RWPE2 (cell line): ENCODE results near the gene LCN10.
"Not testable (repeated sequence)": the region's sequence is repeated elsewhere in the genome, so short reads cannot be mapped to it uniquely, and the experiment has no call there.

Experiments
- ATAC-seq: fragments of 200-7000 bp; cut with Tn5 transposase; 3 replicates; pipeline ENCODE4 v1.9.1; 2021; ENCODE audit warnings: low read depth
- DNase-seq: peaks from one replicate; pipeline ENCODE4 v3.0.0-alpha.2; 2020; ENCODE audit warnings: low spot score
- H3K27ac ChIP-seq: fragments of 450-650 bp; 2 replicates; pipeline ENCODE4 v1.5.1; 2017; ENCODE audit warnings: mild to moderate bottlenecking; ENCODE audit not compliant: poor library complexity, severe bottlenecking
- H3K27me3 ChIP-seq: fragments of 250-450 bp; sonication (Bioruptor Pico); 2 replicates; pipeline ENCODE4 v1.5.1; 2021; ENCODE audit warnings: mild to moderate bottlenecking, moderate library complexity; ENCODE audit not compliant: insufficient read depth, poor library complexity, severe bottlenecking
- H3K36me3 ChIP-seq: fragments of 250-450 bp; sonication (Bioruptor Pico); 2 replicates; pipeline ENCODE4 v1.5.1; 2020; ENCODE audit warnings: low read depth, mild to moderate bottlenecking, moderate library complexity
- H3K4me1 ChIP-seq: fragments of 250-450 bp; sonication (Bioruptor Pico); 2 replicates; pipeline ENCODE4 v1.5.1; 2021; ENCODE audit warnings: mild to moderate bottlenecking, moderate library complexity; ENCODE audit not compliant: insufficient read depth, poor library complexity, severe bottlenecking
- H3K4me3 ChIP-seq: fragments of 250-450 bp; sonication (Bioruptor Pico); 2 replicates; pipeline ENCODE4 v1.5.1; 2021; ENCODE audit warnings: mild to moderate bottlenecking, moderate library complexity; ENCODE audit not compliant: severe bottlenecking
- H3K9me3 ChIP-seq: fragments of 250-450 bp; sonication (Bioruptor Pico); 2 replicates; pipeline ENCODE4 v1.5.1; 2021; ENCODE audit warnings: mild to moderate bottlenecking, moderate library complexity; ENCODE audit not compliant: severe bottlenecking
- TF ChIP-seq, protein P1 (sequence below): fragments of 450-650 bp; IDR thresholded peaks from one replicate; pipeline ENCODE4 v1.5.1; 2017; ENCODE audit warnings: mild to moderate bottlenecking, moderate library complexity; ENCODE audit not compliant: poor library complexity, severe bottlenecking

LCN10 gene

GRCh38 chr9:136742591-136743391 is at the start of gene LCN10:
LCN10 (minus strand) TSS chr9:136742940; CDS start chr9:136742903, 37 bp downstream.
- Histone ChIP-seq H3K4me1 (no peaks in the 10 kb centered on the region), H3K27ac (no peak within 1 kb of the TSS), H3K4me3 (no peak within 1 kb of the TSS), H3K9me3 (no peaks in the 10 kb centered on the region), H3K36me3 (no peaks in the 10 kb centered on the region), H3K27me3 (peaks cover 55% of the 10 kb centered on the region)
- DNase-seq (no peak), ATAC-seq (peak; percentile 44; the same call in 2 of the 3 replicates)
- TF ChIP-seq, protein P1, sequence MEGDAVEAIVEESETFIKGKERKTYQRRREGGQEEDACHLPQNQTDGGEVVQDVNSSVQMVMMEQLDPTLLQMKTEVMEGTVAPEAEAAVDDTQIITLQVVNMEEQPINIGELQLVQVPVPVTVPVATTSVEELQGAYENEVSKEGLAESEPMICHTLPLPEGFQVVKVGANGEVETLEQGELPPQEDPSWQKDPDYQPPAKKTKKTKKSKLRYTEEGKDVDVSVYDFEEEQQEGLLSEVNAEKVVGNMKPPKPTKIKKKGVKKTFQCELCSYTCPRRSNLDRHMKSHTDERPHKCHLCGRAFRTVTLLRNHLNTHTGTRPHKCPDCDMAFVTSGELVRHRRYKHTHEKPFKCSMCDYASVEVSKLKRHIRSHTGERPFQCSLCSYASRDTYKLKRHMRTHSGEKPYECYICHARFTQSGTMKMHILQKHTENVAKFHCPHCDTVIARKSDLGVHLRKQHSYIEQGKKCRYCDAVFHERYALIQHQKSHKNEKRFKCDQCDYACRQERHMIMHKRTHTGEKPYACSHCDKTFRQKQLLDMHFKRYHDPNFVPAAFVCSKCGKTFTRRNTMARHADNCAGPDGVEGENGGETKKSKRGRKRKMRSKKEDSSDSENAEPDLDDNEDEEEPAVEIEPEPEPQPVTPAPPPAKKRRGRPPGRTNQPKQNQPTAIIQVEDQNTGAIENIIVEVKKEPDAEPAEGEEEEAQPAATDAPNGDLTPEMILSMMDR, result peak; percentile 21

DNA sequence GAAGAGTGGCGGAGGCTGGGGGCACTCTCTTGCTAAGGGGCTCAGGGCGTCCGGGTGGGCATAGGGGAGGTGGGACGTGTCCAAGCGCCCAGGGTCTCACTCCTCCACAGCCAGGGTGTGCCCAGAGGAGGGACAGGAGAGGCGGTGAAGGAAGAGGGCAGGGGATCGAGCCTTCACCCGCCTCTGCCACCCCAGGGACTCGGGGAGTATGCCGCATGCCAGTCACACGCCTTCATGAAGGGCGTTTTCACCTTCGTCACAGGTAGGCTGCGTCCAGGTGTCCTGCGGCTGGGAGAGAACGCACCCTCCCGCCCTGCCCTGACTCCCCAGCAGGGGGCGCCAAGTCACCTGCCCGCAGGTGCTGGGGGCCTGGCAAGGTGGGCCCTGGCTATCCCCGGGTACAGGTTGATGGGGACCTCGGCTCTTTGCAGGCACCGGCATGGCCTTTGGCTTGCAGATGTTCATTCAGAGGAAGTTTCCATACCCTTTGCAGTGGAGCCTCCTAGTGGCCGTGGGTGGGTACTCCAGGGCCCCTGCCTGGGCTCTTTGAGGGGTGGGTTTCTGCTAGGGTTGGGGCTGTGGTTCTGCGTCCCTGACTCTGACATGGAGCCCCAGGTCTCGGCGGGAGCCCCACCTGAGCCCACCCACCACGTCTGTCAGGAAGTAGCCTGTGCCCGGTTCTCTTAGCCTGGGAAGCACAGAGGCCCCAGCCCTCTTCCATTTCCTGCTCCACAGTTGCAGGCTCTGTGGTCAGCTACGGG is 49.0 kb upstream of the LCN10 start:
- TF ChIP-seq, protein P1, result peak; percentile 98
- no peak for DNase-seq
- peak overlapping the region; percentile 61 for H3K4me3 ChIP-seq
- peak; percentile 63 for ATAC-seq
- peaks cover 14% of the 10 kb centered on the region for H3K36me3 ChIP-seq
- H3K27ac ChIP-seq, result peak overlapping the region; percentile 51
- H3K4me1 ChIP-seq, result peaks cover 9% of the 10 kb centered on the region
- no peaks in the 10 kb centered on the region for H3K9me3 ChIP-seq
- peaks cover 7% of the 10 kb centered on the region for H3K27me3 ChIP-seq

- H3K4me1 ChIP-seq, result peaks cover 9% of the 10 kb centered on the region
- no peaks in the 10 kb centered on the region for H3K27me3 ChIP-seq
- H3K9me3 ChIP-seq, result no peaks in the 10 kb centered on the region
- DNase-seq (peak; percentile 100), ATAC-seq (peak; percentile 84)
- peak within 1 kb of the TSS; percentile 51 for H3K27ac ChIP-seq
- TF ChIP-seq, protein P1, result no peak
- H3K4me3 ChIP-seq, result peak within 1 kb of the TSS; percentile 61
- peaks cover 14% of the 10 kb centered on the region for H3K36me3 ChIP-seq
These were observed 48.1 kb upstream of the LCN10 start, which contains the start of gene TMEM141 for GRCh38 chr9:136790640-136791515. TMEM141 (plus strand) TSS chr9:136791344; CDS start chr9:136791371, 27 bp downstream.

GRCh38 chr9:136789523-136789937 is 46.8 kb upstream of the LCN10 start:
- H3K4me3 ChIP-seq, result no peak overlapping the region
- ATAC-seq, result no peak
- no peaks in the 10 kb centered on the region for H3K27me3 ChIP-seq
- TF ChIP-seq, protein P1, result no peak
- H3K36me3 ChIP-seq, result peaks cover 14% of the 10 kb centered on the region
- H3K9me3 ChIP-seq, result no peaks in the 10 kb centered on the region
- DNase-seq, result no peak
- no peak overlapping the region for H3K27ac ChIP-seq
- H3K4me1 ChIP-seq, result peaks cover 9% of the 10 kb centered on the region

DNA sequence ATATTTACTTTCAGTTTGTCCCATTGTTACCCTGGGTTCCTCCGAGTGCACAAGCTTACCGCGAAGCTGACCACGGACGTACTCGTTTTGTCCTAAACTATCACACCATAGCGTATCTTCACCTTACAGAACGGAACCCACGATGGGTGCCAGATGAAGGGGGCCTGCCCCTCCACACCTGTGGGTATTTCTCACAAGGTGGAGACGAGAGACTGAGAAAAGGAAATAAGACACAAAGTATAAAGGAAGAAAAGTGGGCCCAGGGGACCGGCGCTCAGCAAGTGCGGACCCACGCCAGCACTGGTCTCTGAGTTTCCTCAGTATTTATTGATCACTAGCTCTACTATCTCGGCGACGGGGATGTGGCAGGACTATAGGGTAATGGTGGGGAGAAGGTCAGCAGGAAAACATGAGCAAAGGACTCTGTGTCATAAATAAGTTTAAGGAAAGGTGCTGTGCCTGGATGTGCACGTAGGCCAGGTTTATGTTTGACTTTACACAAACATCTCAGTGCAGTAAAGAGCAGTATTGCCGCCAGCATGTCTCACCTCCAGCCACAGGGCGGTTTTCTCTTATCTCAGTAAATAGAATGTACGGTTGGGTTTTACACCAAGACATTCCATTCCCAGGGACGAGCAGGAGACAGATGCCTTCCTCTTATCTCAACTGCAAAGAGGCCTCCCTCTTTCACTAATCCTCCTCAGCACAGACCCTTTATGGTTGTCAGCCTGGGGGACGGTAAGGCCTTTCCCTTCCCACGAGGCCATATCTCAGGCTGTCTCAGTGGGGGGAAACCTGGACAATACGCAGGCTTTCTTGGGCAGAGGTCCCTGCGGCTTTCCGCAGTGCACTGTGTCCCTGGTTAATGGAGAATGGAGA is 46.1 kb upstream of the LCN10 start:
- Histone ChIP-seq H3K4me3 (peak overlapping the region; percentile 17), H3K36me3 (peaks cover 14% of the 10 kb centered on the region)
- not testable (repeated sequence) for H3K9me3 ChIP-seq, H3K27me3 ChIP-seq, H3K27ac ChIP-seq, H3K4me1 ChIP-seq, ATAC-seq
- DNase-seq, result peak; percentile 31
